ENCODE data around the gene RP2.

Gene RP2

GRCh38 chrX:46812445-46812844 lies 24.4 kb upstream of the RP2 start:
- no peaks in the 10 kb centered on the region for H3F3A ChIP-seq (ENCODE audit: insufficient read depth, low read length)
- no peak overlapping the region for H3K27ac ChIP-seq (ENCODE audit: low read depth, low read length, poor library complexity, severe bottlenecking)
- no peaks in the 10 kb centered on the region for H3K27me3 ChIP-seq (ENCODE audit: insufficient read depth, low read length)
- no peak overlapping the region for H3K9ac ChIP-seq (ENCODE audit: low read length)
- no peak overlapping the region for H3K4me3 ChIP-seq (ENCODE audit: low read depth, low read length, poor library complexity, severe bottlenecking)
- TF ChIP-seq CTCF (IDR thresholded peaks at IDR 0.05; ENCODE audit: low read length) (no peak), EZH2 (IDR thresholded peaks at IDR 0.05; ENCODE audit: borderline replicate concordance, low read length) (no peak)
- H4K20me1 ChIP-seq (ENCODE audit: insufficient read depth, low read length): no peaks in the 10 kb centered on the region
- no peaks in the 10 kb centered on the region for H3K4me1 ChIP-seq (ENCODE audit: insufficient read depth, low read length, severe bottlenecking)
- H3K4me2 ChIP-seq (ENCODE audit: low read length): no peak overlapping the region
- H3K9me2 ChIP-seq (ENCODE audit: low read depth, low read length): no peaks in the 10 kb centered on the region
- no peaks in the 10 kb centered on the region for H3K9me3 ChIP-seq (ENCODE audit: low read length)
- no peaks in the 10 kb centered on the region for H3K36me3 ChIP-seq (ENCODE audit: insufficient read depth, low read length)
- no peaks in the 10 kb centered on the region for H3K79me2 ChIP-seq (ENCODE audit: insufficient read depth, low read length)
- no peak overlapping the region for H2AFZ ChIP-seq (ENCODE audit: low read length)

GRCh38 chrX:46814966-46815365 lies 21.9 kb upstream of the RP2 start:
- Histone ChIP-seq H3K4me2 (ENCODE audit: low read length) (no peak overlapping the region), H3K36me3 (ENCODE audit: insufficient read depth, low read length) (no peaks in the 10 kb centered on the region), H3F3A (ENCODE audit: insufficient read depth, low read length) (no peaks in the 10 kb centered on the region), H3K27ac (ENCODE audit: low read depth, low read length, poor library complexity, severe bottlenecking) (no peak overlapping the region), H3K9ac (ENCODE audit: low read length) (no peak overlapping the region), H3K4me3 (ENCODE audit: low read depth, low read length, poor library complexity, severe bottlenecking) (no peak overlapping the region), H3K27me3 (ENCODE audit: insufficient read depth, low read length) (no peaks in the 10 kb centered on the region), H3K79me2 (ENCODE audit: insufficient read depth, low read length) (no peaks in the 10 kb centered on the region), H4K20me1 (ENCODE audit: insufficient read depth, low read length) (no peaks in the 10 kb centered on the region), H3K4me1 (ENCODE audit: insufficient read depth, low read length, severe bottlenecking) (no peaks in the 10 kb centered on the region), H3K9me3 (ENCODE audit: low read length) (no peaks in the 10 kb centered on the region), H3K9me2 (ENCODE audit: low read depth, low read length) (no peaks in the 10 kb centered on the region), H2AFZ (ENCODE audit: low read length) (no peak overlapping the region)
- TF ChIP-seq CTCF (IDR thresholded peaks at IDR 0.05; ENCODE audit: low read length): no peak
- TF ChIP-seq EZH2 (IDR thresholded peaks at IDR 0.05; ENCODE audit: borderline replicate concordance, low read length): no peak

- no peak overlapping the region for H3K4me3 ChIP-seq (ENCODE audit: low read depth, low read length, poor library complexity, severe bottlenecking)
- H2AFZ ChIP-seq (ENCODE audit: low read length): no peak overlapping the region
- no peaks in the 10 kb centered on the region for H3K9me2 ChIP-seq (ENCODE audit: low read depth, low read length)
- H3K36me3 ChIP-seq (ENCODE audit: insufficient read depth, low read length): no peaks in the 10 kb centered on the region
- H3F3A ChIP-seq (ENCODE audit: insufficient read depth, low read length): no peaks in the 10 kb centered on the region
- H3K4me2 ChIP-seq (ENCODE audit: low read length): no peak overlapping the region
- H3K9me3 ChIP-seq (ENCODE audit: low read length): no peaks in the 10 kb centered on the region
- no peak overlapping the region for H3K9ac ChIP-seq (ENCODE audit: low read length)
- no peak overlapping the region for H3K27ac ChIP-seq (ENCODE audit: low read depth, low read length, poor library complexity, severe bottlenecking)
- H3K4me1 ChIP-seq (ENCODE audit: insufficient read depth, low read length, severe bottlenecking): no peaks in the 10 kb centered on the region
- H3K79me2 ChIP-seq (ENCODE audit: insufficient read depth, low read length): no peaks in the 10 kb centered on the region
- no peaks in the 10 kb centered on the region for H3K27me3 ChIP-seq (ENCODE audit: insufficient read depth, low read length)
- H4K20me1 ChIP-seq (ENCODE audit: insufficient read depth, low read length): no peaks in the 10 kb centered on the region
- TF ChIP-seq CTCF (IDR thresholded peaks at IDR 0.05; ENCODE audit: low read length) (no peak), EZH2 (IDR thresholded peaks at IDR 0.05; ENCODE audit: borderline replicate concordance, low read length) (no peak)
These were observed 17.7 kb upstream of the RP2 start for GRCh38 chrX:46819136-46819535.

Data from OCI-LY1 (cell line).